H1 (cell line): ENCODE results near the gene LRRC72.

Experiments
- CBX5 ChIP-seq: fragments of 300-800, 300-1000 bp; sonication (generic); IDR thresholded peaks from 2 replicates; pipeline ENCODE4 v1.7.1; 2016; ENCODE audit warnings: antibody characterized with exemption, low read length, low read depth
- CHD7 ChIP-seq: fragments of 300-600 bp; sonication (generic); IDR thresholded peaks from 2 replicates; pipeline ENCODE4 v1.7.1; 2012; ENCODE audit warnings: low read length, moderate library complexity, mild to moderate bottlenecking, inconsistent platforms; ENCODE audit not compliant: insufficient replicate concordance
- CREB1 ChIP-seq: IDR thresholded peaks from 2 replicates; pipeline ENCODE4 v1.6.1; 2012; ENCODE audit warnings: inconsistent platforms
- CTCF ChIP-seq, 3 experiments: IDR thresholded peaks; 1 replicate in 2 of 3; 2 replicates in 1 of 3; pipeline versions ENCODE4 v1.5.1 to v1.6.1; 2011; ENCODE audit warnings: low read length in 3 of 3, mild to moderate bottlenecking in 3 of 3, inconsistent platforms in 2 of 3, low read depth in 1 of 3, moderate library complexity in 1 of 3; ENCODE audit not compliant: insufficient read depth in 1 of 3; ENCODE audit errors: control extremely low read depth in 1 of 3
- HDAC6 ChIP-seq: IDR thresholded peaks from one replicate; pipeline ENCODE4 v1.7.1; 2012; ENCODE audit warnings: low read depth, mild to moderate bottlenecking, inconsistent platforms, low read length, moderate library complexity
- JUND ChIP-seq: IDR thresholded peaks from 2 replicates; pipeline ENCODE4 v1.6.1; 2011; ENCODE audit warnings: mild to moderate bottlenecking, improper control_type of control experiment, low read length
- MAX ChIP-seq: IDR thresholded peaks from 2 replicates; pipeline ENCODE4 v1.6.1; 2012; ENCODE audit warnings: inconsistent platforms
- NANOG ChIP-seq: IDR thresholded peaks from 2 replicates; pipeline ENCODE4 v1.6.1; 2011; ENCODE audit warnings: low read length, low read depth, mild to moderate bottlenecking, inconsistent platforms; ENCODE audit not compliant: insufficient read depth, poor library complexity, severe bottlenecking
- POLR2A ChIP-seq, 2 experiments: IDR thresholded peaks; 1 replicate in 1 of 2; 2 replicates in 1 of 2; pipeline ENCODE4 v1.6.1; 2011; ENCODE audit warnings: low read depth in 2 of 2, low read length in 2 of 2, mild to moderate bottlenecking in 2 of 2; ENCODE audit errors: control extremely low read depth in 1 of 2
- POLR2AphosphoS5 ChIP-seq: IDR thresholded peaks from 2 replicates; pipeline ENCODE4 v1.6.1; 2011; ENCODE audit warnings: low read depth, low read length
- TAF1 ChIP-seq: IDR thresholded peaks from 2 replicates; pipeline ENCODE4 v1.6.1; 2011; ENCODE audit warnings: mild to moderate bottlenecking, low read depth, low read length
- YY1 ChIP-seq: IDR thresholded peaks from 2 replicates; pipeline ENCODE4 v1.6.1; 2011; ENCODE audit warnings: low read depth, mild to moderate bottlenecking, low read length

GRCh38 chr7:16615228-16615627 lies 88.6 kb downstream of the LRRC72 start:
- TF ChIP-seq POLR2A (IDR thresholded peaks at IDR 0.05; ENCODE audit: control extremely low read depth in 1 of 2, low read depth in 2 of 2, low read length in 2 of 2) (no peak), POLR2AphosphoS5 (no peak), YY1 (no peak), HDAC6 (no peak), JUND (no peak), MAX (no peak), NANOG (no peak), CHD7 (no peak), TAF1 (no peak), CBX5 (no peak), CREB1 (no peak), CTCF (IDR thresholded peaks at IDR 0.05; ENCODE audit: control extremely low read depth in 1 of 3, insufficient read depth in 1 of 3, low read depth in 1 of 3, low read length in 3 of 3) (no peak)
